Bone marrow (tissue), 2 donors: ENCODE results near the gene IGSF22.
"Not testable (repeated sequence)": the region's sequence is repeated elsewhere in the genome, so short reads cannot be mapped to it uniquely, and the experiment has no call there.

Experiments
- DNase-seq, 2 donors: peaks; one replicate each; lab custom pipeline; 2025; lab: John Stamatoyannopoulos, UW

IGSF22 gene

DNA sequence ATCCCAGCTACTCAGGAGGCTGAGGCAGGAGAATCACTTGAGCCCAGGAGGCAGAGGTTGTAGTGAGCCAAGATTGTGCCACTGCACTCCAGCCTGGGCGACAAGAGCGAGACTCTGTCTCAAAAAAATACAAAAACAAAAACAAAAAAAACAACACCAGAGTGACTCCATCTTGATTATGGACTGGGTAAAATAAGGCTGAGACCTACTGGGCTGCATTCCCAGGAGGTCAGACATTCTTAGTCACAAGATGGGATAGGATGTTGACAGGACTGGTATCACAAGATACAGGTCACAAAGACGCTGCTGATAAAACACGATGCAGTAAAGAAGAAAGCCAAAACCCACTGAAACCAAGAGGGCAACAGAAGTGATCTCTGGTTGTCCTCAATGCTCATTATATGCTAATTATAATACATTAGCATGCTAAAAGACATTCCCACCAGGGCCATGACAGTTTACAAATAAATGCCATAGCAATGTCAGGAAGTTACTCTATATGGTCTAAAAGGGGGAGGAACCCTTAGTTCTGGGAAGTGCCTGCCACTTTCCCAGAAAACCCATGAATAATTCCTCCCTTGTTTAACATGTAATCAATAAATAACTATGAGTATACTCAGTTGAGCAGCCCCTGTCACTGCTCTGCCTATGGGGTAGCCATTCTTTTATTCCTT is 34.4 kb downstream of the IGSF22 start:
- DNase-seq, result not testable (repeated sequence)

DNA sequence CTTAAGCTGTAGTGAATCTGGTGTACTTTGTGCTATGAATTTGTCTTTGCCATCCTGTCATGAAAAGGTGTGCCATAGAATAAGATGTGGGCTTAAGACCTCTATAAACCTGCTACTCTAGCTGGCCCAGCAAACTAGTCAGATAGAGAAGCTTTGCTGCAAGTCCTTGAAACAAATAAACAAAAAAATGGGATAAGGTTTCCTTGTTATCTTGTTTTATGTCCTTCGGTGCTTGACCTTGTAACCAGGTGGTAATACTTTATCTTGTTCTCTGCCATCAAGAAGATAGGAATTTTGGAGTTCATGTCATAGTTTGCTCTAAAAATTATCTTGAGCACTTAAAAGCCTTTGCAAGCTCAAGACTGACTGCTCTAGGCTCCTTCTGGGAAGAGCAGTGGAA is 41.7 kb downstream of the IGSF22 start:
- no peak for DNase-seq

DNA sequence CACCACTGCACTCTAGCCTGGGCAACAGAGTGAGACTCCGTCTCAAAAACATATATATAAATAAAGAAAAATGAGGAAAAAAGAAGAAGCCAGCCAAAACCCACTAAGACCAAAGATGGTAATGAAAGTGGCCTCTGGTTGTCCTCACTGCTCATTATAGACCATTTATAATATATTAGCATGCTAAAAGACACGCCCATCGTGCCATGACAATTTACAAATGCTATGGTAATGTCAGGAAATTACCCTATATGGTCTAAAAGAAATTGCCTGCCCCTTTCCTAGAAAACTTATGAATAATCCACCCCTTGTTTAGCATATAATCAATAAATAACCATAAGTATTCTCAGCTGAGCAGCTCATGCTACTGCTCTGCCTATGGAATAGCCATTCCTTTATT is 43.5 kb downstream of the IGSF22 start:
- DNase-seq, result no peak

DNA sequence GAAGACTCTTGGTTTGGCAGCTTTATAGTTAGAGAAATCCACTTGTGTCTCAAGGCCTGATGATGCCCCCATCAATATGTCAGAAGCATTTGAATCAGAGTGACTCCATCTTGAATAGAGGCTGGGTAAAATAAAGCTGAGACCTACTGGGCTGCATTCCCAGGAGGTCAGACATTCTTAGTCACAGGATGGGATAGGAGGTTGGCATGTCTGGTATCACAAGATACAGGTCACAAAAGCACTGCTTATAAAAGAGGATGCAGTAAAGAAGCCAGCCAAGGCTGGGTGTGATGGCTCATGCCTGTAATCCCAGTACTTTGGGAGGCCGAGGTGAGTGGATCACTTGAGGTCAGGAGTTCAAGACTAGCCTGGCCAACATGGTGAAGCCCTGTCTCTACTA is 44.0 kb downstream of the IGSF22 start:
- DNase-seq, result not testable (repeated sequence)

DNA sequence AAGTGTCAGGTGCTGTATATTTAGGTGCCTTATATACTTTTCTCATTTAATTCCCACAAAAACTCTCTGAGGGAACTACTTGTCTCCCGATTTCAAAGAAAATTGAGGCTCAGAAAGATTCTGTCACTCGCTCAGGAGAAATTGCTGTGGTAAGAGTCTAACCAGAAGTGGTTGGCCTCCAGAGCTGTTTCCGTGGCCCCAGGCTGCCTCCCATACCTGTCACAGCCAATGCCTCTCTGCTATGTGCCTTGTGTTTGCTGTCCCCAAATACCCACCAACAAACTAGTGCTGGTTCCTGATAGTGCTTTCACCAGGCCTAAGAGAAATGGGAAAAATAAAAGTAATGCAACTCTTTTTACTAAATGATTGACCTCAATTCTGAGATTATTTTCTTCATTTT is 48.4 kb downstream of the IGSF22 start:
- no peak for DNase-seq

DNA sequence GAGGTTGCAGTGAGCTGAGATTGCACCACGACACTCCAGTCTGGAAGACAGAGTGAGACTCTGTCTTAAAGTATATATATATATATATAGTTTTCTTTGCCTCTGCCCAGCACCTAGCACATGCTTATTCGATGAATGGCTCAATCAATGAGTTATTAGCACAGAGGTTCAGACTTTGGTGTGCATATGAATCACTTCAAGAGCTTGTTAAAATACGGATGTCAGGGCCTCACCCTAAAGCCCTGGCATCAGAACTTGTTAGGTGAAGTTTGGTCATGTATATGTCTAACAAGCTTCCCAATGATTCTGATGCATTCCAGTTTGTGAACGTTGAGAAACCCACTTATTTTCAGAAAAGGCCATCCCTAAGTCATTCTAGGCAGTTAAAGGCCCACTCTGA is 49.2 kb downstream of the IGSF22 start:
- no peak for DNase-seq

DNA sequence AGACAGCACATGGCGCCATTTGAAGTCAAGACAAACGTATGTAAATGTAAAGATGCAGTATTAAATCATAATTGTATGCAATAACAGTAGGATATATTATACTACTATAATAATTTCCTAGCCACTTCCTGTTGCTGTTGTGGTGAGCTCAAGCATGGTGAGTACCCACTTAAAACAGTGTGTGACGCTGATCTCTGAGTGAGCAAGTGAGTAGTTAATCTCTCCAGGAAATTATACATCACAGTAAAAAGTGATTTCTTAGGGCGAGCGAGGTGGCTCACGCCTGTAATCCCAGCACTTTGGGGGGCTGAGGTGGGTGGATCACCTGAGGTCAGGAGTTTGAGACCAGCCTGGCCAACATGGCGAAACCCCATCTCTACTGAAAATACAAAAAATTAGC is 53.8 kb downstream of the IGSF22 start:
- not testable (repeated sequence) for DNase-seq

DNA sequence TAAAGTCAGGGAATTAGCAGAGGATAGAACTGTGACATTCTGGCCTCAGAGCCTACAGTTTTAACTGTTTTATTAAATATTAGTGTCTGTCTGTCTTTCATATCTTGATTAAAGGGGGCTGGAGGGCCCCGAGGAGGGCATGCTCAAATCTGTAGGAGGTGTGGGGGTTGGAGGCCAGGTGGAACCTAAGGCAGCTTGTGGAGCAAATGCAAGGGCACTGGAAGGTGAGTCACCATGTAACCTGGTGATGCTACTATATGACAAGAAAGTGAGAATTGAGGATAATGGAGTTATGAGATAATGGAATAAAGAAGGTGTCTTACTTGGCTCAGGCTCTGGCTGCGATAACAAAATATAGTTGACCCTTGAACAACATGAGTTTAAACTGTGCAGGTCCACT is 54.7 kb downstream of the IGSF22 start:
- DNase-seq, result no peak

DNA sequence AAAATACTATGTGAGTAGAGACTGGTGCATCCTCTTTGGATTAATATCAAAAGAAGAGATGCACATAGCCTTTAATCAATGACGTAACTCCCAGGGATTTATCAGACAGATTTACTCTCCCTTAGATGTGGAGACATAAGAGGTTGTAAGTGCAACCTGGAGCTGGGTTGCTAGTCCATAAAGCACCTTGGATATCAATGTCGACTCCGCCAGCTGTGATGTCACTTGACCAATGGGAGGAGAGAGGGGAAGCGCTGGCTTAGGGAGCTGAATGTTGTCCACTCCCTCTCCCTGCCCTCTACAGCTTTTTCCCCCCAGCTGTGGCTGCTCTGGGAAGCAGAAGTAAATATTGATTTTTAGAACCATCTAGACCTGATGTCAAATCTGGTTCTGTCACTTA is 56.3 kb downstream of the IGSF22 start:
- no peak for DNase-seq

DNA sequence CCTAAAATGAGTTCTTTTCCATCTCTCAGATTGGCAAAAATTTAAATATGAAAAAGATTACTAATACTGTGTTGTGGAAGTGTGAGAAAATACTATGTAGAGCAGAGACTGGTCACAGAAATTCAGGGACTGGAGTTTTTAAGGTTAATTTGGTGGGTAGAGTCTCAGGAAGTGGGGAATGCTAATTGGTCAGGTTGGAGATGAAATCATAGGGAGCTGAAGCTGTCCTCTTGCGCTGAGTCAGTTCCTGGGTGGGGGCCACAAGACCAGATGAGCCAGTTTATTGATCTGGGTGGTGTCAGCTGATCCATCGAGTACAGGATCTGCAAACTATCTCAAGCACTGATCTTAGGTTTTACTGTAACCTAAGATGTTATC is 56.8 kb downstream of the IGSF22 start:
- DNase-seq, result no peak

DNA sequence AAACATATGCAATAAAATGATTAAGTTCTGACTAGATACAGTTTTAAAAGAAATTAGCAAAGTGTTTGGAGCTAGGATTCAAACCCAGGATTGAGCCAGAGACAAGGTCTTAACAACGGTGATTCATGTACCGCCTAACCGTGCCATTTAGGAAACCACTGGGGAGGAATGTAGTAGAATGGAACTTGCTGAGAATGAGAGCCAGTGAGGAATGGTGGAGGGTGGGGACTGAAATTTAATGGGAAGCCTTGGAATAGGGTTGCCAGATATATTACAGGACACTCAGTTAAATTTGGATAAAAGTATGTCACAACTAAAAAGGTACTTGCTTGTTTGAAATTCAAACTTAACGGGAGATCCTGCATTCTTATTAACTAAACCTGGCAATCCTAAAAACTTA is 57.9 kb downstream of the IGSF22 start:
- no peak for DNase-seq

DNA sequence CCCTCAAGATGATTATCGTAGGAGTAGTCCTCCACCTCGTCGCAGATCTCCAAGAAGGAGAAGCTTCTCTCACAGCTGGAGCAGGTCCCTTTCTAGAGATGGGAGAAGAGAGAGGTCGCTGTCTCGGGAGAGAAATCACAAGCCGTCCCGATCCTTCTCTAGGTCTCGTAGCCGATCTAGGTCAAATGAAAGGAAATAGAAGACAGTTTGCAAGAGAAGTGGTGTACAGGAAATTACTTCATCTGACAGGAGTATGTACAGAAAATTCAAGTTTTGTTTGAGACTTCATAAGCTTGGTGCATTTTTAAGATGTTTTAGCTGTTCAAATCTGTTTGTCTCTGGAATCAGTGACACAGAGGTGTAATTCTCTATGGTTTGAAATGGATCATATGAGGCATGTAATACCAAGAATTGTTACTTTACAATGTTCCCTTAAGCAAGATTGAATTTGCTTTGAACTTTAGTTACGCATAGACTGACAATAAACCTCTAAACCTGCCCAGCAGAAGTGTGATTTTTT is 60.6 kb downstream of the IGSF22 start:
- DNase-seq, result not testable (repeated sequence)

DNA sequence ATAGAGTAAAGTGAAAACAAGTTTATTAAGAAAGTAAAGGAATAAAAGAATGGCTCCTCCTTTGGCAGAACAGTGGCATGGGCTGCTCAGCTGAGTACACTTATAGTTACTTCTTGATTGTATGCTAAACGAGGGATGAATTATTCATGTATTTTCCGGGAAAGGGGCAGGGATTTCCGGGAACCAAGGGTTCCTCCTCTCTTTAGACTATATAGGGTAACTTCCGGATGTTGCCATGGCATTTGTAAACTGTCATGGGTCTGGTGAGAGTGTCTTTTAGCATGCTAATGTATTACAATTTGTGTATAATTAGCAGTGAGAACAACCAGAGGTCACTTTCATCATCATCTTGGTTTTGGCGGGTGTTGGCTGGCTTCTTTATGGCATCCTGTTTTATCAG is 68.3 kb downstream of the IGSF22 start:
- no peak for DNase-seq
